HG02763 (cell line): ENCODE data around the gene RBP3.

Source experiments
- ATAC-seq: cut with Tn5 transposase; IDR thresholded peaks from one replicate; pipeline ENCODE4 v1.9.1; 2021; ENCODE audit warnings: mild to moderate bottlenecking, moderate library complexity; ENCODE audit not compliant: unreplicated experiment

RBP3 gene

DNA sequence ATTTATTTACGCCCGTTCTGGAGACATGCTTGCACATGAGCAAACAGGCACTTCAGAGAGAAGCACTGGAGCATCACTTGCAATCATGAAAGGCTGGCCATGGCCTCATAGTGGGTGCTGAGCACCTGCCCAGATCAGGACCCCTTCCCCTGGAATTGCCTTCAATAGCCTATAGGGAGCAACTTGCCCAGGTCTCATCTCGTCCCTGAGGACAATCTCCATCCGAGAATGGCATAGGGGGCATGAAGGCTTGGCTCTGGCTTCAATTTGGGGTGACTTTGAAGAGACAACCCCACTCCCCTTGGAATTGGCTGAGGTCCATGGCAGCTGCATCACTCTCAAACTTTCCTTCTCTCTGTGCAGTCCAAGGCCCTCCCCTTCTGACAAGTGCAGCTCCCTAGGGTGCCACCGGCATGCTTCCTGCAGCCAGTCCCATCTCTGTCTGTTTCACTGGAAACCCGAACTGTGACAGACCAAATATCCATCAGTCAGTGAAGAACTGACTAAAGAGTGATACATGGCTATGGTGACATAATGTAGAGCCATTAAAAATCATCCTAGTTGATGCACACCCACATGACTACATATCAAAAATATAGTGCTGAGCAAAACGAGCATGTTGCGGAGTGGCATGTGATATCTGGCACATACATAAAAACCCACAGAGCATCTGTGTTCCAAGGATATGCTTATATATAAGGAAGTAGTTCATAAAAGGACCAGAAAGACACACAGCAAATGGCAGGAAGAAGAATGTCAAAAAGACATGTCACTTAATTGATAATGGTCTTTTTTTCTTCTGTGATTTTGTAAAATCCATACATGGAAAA, 13.5 kb upstream of the RBP3 start:
- ATAC-seq = no peak

DNA sequence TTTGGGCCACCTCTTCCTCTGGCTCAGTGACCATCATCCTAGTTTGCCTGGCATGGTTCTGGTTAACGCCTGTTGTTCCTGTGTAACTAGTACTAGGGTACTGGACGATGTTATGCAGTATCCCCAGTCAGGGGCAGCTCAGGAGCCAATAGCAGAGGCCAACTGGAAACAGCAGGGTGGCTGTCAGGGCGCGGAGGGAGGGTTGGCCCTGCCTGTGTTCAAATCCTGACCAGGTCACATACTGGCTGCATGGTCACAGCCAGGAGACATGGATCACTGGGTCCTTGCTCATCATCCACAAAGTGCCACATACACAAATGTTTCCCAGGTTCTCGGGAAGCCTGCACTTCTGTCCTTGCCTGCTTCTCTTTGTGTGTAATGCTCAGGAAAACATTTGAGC, 12.3 kb upstream of the RBP3 start:
- ATAC-seq = no peak

DNA sequence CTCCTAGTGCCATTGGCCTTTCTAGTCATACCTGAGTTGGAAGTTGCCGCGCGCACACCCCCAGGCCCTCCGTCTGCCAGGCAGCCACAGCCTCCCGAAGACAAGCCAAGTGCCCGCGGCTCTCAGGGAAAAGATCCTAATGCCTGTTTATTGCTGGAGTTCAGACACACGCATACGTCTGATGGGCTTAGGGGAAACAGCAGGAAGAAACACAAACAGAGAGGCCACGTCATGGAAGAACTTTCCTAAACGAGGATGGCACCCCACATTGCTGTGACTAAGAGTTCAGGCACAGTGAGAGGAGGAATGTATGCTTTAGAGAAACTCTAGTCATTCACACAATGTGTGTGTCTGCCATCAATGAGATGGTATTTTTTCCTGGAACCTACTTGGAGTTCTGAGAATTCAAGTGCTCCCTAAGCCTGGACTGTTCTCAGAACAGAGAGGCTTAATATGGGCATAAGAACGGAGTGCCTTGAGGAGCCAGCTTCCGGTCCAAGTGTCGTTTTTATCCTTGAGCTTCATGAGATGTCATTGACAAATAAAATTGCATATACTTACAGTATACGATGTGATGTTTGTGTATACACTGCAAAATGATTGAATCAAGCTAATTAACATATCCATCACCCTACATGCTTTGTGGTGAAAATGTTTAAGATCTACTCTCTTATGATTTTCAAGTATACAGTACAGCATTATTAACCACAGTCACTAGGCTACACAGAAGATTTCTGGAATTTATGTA, 11.6 kb upstream of the RBP3 start:
- ATAC-seq = no peak

DNA sequence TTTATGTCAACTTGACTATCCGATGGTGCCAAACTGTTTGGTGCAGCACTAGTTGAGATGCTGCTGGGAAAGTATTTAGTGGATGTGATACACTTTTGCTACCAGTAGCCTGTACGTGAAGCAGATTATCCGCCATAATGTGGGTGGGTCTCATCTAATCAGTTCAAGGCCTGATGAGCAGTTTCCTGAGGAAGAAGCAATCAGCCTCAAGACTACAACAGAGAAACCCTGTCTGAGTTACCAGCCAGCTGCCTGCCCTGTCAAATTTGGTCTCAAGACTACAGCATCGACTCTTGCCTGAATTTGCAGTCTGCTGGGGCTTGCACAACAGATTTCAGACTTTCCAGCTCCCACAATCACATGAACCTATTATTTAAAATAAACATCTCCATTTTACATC, 10.9 kb upstream of the RBP3 start:
- ATAC-seq = no peak

DNA sequence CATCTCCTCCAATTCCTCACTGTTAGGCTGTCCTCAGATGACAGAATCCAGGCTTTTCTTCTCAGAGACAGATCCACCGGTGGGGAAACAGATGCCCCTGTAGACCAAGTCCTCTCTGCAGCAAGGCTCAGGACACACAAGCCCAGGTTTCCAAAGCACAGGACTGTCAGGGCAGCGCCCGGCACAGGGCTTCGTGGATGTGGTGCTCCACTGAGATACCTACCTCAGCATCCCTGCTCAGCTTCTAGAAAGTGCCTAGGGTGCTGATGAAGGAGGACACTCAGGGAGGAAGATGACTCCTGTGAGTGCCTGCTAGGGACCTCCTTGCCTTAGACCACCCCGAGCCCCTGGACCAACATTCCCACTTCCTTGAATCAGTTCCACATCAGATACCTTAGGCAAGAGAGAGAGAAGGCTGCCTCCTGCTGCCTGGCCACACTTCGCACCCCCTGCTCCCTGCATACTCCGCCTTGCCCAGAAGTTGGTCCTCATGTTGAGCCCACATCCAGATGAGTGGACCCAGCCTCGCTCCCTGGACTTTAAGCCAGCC, 8.9 kb upstream of the RBP3 start:
- ATAC-seq = no peak

DNA sequence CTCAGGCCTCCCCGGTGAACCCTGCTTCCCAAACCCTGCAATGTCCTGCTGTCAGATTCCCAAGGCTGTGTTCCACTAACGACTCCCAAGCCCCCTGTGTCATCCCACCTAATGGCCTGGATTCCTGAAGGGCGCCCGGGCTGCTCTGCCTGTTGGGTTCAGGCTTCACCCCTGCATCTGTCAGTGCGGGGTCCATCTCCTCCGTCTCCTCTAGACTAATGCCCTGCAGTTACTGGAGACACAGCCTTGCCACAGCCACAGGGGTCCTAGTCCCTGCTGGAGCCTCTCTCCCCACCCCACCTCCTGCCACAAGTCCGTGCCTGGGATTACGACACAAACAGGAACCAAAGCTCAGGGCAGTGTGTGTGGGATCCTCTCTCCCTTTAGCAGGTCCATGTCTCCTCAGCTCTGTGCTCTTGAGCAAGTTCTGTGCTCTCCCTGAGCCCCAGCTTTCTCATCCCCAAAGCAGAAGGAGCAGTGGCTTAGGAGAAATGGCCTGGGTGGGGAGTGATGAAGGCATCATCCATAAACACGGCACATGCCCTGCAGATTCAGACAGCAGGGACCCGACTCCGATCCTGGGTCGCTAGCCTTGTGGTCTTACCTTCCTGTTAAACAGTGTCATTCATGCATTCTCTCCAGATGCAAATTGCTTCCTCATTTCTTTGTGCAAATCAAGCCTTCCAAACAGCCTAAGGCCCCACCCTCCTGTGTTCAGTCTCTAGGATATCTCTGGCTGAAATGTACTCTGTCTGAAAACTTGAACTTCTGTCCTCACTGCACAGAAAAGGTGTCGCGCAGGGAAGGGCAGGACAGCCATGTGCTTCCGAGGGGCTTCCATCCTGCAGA, 8.2 kb upstream of the RBP3 start:
- ATAC-seq = no peak

DNA sequence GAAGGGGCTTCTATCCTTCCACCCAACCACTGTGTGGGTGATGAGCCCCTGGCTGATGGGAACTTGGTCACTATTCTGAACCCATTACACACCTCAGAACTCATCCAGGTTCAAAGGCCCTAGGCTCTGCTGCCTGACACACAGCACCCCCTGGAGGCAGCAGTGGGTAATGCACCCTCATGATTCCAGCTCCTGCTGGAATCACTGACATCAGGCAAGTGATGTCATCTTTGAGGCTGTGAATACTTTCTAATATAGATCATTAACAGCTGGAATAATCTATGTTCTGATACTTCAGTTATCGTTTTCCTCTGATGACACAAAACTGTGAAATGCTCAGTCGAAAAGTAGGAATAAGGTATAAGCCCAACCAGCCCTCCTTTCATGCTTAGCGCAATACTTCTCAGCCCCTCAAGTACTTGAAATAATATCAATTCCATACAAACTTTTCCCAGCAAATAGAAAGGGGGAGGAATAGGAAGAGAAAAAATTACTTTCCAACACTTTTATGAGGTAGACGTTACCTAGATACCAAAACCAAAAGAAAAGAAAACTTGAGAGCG, 7.5 kb upstream of the RBP3 start:
- ATAC-seq = no peak

GRCh38 chr10:47344996-47345870, 2.9 kb upstream of the RBP3 start:
- ATAC-seq = no peak

GRCh38 chr10:47346581-47347302, 1.4 kb upstream of the RBP3 start:
- ATAC-seq = no peak

- ATAC-seq = no peak
Observed at GRCh38 chr10:47347303-47347675, 874 bp upstream of the RBP3 start.

GRCh38 chr10:47348661-47349470, 703 bp downstream of the RBP3 start:
- ATAC-seq = no peak

DNA sequence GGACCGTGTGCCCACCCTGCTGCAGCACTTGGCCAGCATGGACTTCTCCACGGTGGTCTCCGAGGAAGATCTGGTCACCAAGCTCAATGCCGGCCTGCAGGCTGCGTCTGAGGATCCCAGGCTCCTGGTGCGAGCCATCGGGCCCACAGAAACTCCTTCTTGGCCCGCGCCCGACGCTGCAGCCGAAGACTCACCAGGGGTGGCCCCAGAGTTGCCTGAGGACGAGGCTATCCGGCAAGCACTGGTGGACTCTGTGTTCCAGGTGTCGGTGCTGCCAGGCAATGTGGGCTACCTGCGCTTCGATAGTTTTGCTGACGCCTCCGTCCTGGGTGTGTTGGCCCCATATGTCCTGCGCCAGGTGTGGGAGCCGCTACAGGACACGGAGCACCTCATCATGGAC, 1.4 kb downstream of the RBP3 start:
- no peak for ATAC-seq

DNA sequence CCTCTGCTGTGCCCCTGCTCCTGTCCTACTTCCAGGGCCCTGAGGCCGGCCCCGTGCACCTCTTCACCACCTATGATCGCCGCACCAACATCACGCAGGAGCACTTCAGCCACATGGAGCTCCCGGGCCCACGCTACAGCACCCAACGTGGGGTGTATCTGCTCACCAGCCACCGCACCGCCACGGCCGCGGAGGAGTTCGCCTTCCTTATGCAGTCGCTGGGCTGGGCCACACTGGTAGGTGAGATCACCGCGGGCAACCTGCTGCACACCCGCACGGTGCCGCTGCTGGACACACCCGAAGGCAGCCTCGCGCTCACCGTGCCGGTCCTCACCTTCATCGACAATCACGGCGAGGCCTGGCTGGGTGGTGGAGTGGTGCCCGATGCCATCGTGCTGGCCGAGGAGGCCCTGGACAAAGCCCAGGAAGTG, 1.8 kb downstream of the RBP3 start:
- ATAC-seq = no peak

GRCh38 chr10:47350671-47351640, 2.8 kb downstream of the RBP3 start:
- ATAC-seq = no peak

GRCh38 chr10:47351899-47352815, 4.0 kb downstream of the RBP3 start:
- no peak for ATAC-seq

- ATAC-seq = no peak
Observed at GRCh38 chr10:47353351-47353750, 5.2 kb downstream of the RBP3 start.
